ENCODE results near the gene OGDH.

The OGDH gene

DNA sequence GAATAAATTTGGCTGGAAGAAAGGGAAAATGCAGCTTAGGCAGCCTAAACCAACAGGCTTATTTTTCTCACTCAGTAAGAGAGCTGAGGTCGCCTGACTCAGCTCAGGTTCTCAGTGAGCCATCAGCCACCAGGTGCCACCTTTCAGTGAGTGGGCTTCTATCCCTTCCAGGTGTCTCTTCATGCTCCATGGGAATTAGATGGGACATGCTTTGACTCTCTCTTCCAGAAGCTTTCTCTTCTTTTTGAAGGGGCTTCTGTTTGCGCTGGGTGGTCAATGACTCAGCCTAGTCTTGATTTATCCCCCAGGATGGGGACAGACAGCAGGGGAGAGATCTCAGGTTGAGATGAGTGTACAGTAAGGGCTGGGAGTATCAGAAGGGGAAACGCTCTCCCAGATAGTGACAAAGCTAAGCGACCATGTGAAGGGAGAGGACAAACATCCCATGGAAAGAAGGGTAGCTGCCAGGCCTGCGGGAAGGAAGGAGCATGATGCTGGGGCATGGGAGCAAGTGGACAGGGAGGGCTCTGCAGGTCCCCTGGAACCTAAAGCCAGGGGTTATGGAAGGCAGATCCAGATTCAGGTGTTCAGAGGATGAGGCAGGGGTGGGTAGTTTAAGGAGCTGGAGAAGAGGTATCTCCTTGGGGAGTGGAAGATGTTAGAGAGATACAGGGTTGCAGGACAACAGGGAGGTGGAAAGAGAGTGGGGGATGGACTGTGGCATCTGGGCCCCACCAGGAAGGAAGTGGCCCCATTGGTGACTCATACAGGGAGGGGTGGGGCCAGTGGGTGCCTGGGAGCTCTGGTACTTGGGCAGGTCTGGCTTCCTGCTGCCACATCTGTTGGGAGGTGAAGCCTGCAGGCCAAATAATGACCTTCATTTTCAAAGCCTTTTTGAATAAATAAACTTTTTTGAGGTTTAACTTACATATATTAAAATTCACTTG lies 32.5 kb downstream of the OGDH start:
- DNase-seq: peak; percentile 88 to 91

DNA sequence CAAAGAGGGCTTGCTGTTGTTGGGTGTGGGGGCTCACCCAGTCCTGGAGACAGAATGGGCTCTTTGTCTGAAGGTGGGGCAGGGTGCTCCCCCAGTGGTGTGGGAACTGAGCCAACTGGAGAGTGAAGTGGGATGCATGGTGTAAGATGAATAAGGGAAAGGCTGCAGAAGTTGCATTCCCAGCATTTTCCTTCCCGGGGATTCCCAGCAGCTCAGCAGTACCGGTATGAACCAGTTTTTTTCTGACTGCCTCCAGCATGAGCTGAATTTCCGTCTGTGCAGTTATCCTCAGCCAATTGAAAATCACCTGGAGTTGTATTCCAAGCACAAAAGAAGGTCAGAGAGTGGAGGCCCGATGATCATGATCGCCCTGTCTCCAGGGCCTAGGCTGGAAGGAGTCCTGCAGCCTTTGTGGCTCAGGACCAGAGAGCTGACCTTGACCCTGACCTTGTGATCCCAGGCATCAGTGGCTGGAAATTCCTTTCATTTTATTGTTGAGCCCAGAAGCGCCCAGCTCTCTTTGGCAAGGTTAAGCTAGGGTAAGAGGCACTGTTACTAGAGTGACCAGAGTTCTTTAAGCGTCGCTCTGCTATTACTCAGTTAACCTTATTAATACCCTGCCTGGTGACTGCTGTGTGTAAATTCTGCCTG lies 33.4 kb downstream of the OGDH start:
- peak; percentile 32 to 84 for DNase-seq

DNA sequence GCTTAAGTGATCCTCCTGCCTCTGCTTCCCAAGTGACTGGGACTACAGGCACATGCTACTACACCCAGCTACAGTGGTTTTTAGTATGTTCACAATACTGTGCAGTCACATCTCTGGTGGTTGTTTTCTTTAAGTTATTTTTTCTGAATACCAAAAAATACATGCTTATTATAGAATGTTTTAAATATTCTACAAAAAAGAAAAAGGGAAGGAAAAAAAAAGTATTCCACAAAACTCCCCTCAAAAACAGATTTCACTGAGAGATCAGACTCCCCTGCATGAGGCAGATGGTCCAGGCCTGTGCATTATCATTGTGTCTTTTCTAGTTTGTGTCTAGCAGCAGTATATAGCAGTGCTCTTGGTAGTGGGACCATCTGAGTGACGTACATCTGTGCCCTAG lies 36.8 kb downstream of the OGDH start:
- no peak for DNase-seq

DNA sequence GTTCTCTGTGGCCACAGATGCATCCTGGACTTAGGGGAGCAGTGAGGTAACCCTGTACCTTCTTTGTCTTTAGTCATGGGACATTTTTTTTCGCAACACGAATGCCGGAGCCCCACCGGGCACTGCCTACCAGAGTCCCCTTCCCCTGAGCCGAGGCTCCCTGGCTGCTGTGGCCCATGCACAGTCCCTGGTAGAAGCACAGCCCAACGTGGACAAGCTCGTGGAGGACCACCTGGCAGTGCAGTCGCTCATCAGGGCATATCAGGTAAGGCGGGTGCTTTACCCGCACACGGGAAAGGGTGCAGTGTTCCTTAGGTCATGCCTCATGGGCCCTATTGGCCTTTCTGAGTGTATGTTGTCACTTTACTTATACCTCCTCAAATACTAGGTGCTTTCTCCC lies 38.8 kb downstream of the OGDH start:
- DNase-seq: no peak

DNA sequence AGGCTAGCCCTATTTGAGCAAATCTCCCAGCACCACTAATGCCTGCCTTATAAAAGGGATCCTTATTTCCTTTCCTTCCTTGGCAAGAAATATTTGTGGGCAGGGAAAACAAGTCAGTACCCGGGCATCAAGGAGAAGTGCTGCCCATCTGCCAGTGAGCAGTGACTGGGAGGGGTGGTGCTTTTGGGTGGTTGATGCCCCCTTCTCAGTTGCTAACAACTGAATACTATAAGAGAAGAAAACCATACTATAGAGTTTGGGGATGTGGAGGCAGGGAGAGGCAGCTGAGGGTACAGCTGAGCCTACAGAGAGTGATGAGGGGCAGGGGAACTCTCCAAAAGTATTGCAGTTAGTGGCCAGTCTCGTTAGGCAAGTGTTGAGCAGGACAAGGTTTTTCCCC lies 39.3 kb downstream of the OGDH start:
- DNase-seq: no peak

DNA sequence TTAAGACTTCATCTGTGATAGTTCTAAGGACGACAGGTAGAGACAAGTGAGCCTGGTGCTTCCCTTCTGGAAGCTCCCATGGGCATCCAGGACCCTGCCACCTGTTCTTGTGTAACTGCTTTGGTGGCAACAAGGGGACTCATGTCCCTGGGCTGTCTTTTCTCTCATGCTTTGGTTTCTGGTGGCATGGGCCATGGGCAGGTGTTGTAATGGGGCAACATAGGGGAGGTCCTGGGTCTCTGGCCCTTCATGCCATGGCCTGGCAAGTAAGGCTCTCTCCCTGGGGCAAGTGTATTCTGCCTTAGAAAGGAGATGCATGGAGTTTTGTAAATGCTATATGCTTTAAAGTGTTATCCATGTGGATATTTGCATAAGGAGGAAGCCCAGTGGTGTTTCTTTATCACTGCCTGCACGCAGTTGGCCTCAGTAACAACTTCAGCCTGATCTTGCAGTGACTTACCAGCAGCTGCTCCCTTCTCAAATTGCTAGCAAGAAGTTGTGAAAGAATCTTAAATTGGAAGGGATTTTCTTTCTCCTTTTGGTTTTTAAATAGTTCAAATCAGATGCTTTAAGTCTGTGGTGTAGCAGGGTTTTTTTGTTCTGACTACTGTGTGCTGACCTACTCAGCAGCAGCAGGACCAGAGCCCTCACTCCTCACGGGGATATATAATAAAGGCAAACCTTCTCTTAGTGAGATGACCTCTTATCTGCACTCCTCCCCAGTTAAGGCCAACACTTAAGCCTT lies 39.9 kb downstream of the OGDH start:
- no peak for DNase-seq

DNA sequence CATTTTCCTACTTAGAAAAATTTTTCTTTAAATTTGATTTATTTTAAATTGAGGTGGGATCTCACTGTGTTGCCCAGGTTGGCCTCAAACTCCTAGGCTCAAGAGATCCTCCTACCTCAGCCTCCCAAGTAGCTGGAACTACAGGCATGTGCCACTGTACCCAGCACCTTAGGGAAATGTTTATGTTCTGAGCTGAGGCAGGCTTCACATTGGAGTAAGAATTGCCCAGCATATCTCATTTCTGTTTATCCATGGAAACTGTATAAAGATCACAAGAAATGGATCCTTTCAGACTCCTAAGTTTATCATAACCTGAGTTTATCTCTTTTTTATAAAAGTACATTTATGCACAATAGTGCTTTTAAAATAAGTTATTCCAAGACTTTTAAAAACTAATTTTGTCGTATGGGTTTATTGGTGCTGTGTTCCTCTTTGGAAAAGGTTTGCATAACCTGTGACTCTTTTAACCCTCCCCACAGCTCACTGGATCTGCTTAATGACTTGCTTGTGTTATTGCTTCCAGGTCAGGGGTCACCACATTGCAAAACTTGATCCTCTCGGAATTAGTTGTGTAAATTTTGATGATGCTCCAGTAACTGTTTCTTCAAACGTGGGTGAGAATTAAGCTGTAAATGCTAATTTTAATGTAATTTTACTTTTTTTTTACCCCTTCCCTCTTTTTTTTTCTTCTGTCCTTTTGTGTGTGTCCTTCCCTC lies 40.7 kb downstream of the OGDH start:
- no peak for DNase-seq

DNA sequence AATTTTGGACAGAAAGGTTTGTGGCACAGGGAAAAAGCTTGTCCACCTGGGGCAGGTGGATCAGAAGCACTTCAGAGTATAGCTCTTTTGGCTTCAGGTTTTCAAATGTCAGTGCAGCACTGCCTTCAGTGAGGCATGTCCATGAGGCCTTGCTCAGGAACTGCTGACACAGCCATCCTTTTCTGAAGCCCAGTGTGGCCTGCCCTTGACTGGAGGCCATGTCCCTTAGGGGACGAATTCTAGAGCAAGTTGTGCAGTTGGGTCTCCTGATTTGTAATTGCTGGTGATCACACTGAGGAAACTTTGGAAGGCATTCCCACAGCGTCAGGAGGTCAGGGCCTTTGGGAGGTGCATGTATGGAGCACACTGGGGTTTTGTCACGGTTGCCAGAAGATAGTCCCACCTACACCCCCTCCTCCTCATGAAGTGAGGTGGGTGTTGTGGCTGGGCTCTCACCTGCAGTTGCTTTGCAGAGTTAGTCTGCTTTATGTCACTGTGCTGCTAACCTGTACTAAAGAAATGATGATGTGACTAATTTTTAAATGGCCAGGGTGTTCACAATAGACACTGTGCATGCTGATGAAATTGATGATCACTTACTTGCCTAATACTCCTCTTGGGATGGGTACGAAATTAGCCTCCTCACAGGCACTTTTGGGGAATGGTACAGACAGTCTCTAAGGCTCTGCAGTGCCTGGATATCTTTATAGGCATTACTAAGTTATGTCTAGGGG lies 41.7 kb downstream of the OGDH start:
- no peak for DNase-seq

DNA sequence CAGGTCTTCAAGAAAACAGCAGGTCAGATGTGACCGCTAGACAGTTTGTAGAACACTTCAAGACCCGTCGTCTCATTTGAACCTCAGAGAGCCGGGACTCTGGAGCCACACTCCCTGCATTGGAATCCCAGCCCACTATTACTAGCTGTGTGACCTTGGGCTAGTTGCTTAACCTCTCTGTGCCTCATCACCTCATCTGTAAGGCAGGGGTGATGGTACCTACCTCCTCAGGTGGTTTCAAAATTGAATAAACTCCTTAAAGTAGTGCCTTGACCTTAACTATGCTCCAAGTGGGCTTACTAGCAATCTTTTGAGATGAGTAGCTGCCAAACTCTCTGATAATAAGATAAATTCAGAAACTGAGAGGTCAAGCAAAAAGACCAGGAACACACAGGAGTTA lies 43.8 kb downstream of the OGDH start:
- no peak for DNase-seq

DNA sequence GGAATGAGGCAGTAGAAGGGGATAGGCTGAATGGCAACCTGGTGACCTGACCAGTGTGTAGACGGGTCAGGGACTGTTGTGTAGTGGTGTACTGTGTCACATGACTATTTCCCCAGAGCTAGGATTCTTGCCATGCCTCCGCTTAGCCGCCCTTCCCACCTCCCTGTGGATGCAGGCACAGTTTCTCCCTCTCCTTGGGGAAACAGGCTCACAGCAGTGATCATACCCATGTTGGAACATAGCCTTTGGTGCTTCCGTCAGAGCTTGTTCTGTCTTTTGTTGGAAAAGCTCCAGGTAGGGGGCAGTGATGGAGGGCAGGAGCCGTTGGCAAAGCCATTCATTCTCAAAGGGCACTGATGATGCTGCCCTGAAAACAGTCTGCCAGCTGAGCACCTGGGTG lies 44.3 kb downstream of the OGDH start:
- DNase-seq: no peak

DNA sequence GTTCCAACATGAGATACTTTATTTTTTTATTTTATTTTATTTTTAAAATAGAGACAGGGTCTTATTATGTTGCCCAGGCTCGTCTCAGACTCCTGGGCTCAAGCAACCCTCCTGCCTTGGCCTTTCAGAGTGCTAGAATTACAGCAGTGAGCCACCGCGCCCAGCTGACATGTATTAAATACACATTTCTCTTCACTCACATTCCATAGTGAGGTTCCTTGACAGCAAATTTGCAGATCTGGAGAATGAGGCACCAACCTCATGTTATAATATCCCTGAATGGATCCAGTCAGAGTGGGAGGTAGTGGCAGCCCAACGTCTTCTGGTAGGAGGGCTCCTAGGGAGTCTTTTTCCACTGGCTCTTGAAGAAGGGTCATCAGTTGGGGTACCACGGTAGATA lies 46.1 kb downstream of the OGDH start:
- no peak for DNase-seq

DNA sequence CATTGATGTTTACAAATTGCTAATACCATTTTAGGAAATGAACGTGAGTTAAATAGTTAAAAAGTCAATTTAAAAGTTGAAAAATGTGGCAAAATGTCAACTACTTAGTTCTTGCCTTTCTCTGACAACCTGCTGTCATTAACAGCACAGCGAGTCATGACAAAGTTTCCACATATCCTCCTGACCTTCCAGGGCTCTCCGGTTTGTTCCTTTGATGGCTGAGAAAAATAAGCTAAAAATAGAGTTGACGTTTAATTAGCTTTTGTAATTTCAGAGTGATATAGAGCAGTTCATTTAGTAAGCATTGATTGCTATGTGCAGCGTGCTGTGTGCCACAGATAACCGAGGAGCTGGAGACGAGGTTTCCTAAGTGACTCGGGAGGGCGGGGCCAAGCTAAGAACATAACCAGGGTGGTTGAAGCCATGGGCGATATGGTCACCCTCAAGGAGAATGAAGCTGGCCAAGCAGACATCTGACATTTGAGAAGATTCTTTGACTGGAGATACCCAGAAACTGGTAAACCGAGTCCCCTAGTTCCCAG lies 47.9 kb downstream of the OGDH start:
- no peak for DNase-seq

DNA sequence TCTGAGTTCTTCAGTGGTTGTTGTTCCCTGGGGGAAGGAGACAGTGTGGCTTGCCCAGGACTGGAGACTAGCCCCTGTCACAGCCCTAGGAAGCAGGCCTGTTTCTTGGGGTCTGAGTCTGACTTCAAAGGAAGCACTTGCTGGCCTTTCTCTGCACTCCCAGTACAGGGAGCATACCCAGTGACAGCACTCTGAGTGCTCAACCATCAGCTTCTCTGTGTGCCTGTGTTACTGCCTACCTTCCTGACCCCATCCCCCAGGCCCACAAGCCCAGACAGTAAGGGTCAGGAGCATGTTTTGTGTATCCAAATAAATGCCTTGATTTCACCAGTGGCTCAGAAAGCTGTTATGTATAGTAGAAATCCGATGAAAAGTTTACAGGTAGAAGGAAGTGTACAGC lies 48.9 kb downstream of the OGDH start:
- DNase-seq: no peak

DNA sequence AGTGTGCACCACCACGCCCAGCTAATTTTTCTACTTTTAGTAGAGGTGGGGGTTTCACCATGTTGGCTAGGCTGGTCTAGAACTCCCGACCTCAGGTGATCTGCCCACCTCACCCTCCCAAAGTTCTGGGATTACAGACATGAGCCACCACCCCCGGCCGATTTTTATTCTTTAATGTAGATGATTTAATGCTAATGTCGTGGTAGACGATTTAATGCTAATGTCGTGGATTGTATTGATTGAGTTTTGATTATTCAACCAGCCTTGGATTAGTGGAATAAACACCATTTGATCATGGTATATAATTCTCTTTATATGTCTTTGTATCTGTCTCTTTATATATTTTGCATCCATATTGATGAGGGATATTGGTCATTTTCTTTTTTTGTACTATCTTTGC lies 52.6 kb downstream of the OGDH start:
- no peak for DNase-seq

DNA sequence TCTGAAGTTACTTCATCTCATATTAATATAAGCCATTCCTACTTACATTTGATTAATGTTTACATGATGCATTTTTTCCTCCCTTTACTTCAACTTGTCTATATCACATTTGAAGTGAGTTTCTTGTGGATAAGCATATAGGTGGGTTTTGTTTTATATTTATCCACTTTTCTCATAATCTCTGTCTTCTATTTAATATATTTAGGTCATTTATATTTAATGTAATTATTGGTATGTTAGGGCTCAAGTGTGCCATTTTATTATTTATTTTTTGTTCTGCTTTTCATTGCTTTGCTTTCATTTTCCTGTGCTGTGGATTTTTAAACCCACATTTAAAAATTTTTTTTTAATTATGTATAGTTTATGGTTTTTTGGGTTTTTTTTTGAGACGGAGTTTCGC lies 54.8 kb downstream of the OGDH start:
- DNase-seq: no peak

DNA sequence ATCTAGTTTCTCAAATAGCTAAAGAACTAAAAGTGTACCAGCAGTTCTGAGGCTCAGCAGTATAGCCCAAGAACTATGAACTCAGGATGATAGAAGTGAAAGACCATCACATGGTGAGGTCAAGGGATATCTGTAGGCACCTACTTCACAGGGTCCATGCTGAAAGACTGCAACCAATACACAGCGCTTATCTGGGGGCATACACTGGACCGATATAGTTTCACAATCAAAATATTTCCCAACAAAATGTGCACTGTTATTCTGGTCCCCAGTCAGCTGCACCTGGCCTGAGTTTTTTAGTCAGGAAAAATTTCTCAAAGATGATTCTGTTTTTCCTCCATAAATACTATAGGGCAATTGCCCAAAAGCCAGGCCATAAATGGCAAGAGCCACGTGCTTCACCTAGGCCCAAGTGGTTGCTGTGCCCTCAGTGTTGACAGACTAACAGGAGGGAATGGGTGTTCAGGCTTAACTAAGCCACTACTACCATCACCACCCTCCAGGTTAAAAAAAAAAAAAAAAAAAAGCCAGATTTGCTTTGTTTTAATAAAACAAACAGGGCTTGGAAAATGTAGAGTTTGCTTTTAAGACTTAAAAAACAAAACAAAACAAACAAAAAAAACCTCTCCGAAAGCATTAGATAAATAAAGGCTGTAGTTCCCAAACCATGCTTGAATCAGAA lies 58.5 kb downstream of the OGDH start:
- DNase-seq: no peak

DNA sequence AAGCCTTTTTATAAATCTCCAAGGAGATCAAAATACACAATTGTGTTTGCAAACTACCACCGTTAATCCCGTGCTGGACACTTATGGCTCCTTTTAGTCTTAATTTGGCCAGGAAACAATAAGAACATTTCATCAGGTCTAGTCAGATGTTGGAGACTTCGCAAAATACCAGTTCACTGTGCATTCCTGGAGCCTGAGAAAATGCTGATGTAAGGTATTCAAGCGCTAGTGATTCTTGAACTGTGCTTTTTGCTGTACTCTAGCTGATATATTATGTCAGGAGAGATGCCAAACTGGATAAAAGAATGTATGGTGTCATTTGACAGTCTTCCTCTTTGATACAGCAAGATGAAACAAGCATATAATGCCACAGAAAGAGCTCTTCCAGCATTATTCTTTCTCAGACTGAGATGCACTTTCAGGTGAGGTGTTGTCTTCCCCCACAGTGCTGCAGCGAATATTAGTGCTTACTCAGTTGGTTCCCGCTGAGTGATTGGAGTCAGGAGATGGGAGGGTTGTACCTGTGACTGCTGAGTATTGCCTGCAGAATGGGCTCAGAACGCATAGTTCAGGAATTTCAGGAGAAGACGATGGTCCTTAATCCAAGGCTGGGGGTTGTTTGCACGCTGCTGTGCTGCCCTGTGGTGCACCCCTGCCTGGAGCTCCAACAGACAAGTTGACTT lies 59.2 kb downstream of the OGDH start:
- DNase-seq: no peak

DNA sequence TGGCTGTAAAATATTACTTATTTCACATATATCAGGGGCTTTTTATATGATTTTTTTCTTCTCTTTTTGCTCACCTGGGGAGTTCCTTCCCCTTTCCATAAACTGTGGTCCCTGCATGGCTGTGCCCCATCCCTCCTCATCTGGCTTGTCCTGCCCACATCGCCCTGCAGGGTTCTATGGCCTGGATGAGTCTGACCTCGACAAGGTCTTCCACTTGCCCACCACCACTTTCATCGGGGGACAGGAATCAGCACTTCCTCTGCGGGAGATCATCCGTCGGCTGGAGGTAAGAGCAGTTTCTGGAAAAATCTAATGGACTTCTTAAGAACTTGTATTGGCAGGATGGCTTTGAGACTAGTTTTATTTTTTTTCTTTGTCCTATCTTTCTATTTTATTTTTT lies 60.1 kb downstream of the OGDH start:
- DNase-seq: no peak

DNA sequence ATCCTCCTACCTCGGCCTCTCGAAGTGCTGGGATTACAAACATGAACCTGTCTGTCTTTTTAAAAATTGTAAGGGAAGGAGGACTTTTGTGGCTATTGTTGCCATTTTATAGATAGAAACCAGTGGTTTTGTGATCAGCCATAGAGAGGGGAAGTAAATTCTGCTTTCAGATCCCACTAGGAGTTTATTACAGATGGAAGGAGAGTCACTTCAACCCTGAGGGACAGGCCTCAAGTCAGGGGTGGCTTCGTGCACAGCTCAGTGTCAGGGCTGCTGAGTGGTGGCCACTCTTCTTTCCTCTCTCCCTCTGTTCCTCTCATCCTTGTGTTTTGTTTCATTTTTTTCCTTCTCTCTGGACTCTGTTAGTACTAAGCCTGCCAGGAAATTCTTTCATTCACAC lies 60.8 kb downstream of the OGDH start:
- no peak for DNase-seq

DNA sequence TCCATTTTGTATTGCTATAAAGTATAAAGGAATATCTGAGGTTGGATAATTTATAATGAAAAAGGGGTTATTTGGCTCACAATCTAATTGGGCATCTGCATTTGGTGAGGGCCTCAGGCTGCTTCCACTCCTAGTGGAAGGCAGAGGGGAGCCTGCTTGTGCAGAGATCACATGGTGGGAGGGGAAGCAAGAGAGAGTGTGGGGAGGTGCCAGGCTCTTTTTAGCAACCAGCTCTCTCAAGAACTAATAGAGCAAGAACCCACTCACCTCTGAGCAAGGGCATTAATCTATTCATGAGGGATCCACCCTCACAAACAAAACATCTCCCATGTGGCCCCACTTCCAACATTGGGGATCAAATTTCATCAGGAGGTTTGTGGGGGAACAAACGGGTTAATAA lies 64.6 kb downstream of the OGDH start:
- no peak for DNase-seq

DNA sequence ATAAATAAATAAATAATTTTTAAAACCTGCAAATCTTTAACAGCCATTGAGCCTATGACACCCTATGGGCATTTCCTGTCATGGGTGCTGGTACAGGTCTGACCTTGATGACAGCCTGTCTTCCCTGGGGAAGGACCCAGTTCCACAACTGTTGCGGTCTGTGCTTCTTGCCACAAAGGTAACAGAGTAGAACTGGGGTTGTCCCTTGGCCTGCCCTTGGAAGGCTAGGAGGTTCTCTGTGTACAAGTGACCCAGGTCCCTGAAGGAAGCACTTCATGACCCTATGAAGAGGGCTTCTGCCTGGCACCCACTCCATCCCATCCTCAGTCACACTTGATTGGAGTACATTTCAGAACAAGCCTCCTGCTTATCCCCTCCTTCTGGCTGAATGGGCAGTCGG lies 66.9 kb downstream of the OGDH start:
- no peak for DNase-seq

All from SW 1271 (cell line).